OCI-LY1 (cell line): ENCODE data around the gene WIPF3.

ENCODE experiments used
- EZH2 ChIP-seq: fragments of 200-600 bp; sonication (generic), shearing (Covaris generic); IDR thresholded peaks from 2 replicates; pipeline ENCODE4 v1.8.0; 2017; ENCODE audit warnings: borderline replicate concordance, mixed run types, mild to moderate bottlenecking, antibody characterized with exemption, low read length, moderate library complexity, mixed read lengths
- TF ChIP-seq, protein P1 (sequence below): fragments of 200-600 bp; sonication (generic), shearing (Covaris generic); IDR thresholded peaks from 2 replicates; pipeline ENCODE4 v1.5.1; 2017; ENCODE audit warnings: mild to moderate bottlenecking, antibody characterized with exemption, low read length, moderate library complexity, mixed read lengths

DNA sequence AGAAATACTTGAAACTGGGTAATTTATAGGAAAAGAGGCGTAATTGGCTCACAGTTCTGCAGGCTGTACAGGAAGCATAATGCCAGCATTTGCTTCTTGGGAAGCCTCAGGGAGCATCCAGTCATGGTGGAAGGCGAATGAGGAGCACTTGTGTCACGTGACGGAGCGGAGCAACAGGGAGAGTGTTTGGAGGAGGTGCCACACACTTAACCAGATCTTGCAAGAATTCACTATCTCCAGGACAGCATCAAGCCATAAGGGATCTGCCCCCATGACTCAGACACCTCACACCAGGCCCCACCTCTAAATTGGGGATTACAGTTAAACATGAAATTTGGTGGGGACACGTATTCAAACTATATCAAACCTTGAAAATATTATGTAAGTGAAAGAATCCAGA is 89.3 kb downstream of the WIPF3 start:
- TF ChIP-seq, protein P1, sequence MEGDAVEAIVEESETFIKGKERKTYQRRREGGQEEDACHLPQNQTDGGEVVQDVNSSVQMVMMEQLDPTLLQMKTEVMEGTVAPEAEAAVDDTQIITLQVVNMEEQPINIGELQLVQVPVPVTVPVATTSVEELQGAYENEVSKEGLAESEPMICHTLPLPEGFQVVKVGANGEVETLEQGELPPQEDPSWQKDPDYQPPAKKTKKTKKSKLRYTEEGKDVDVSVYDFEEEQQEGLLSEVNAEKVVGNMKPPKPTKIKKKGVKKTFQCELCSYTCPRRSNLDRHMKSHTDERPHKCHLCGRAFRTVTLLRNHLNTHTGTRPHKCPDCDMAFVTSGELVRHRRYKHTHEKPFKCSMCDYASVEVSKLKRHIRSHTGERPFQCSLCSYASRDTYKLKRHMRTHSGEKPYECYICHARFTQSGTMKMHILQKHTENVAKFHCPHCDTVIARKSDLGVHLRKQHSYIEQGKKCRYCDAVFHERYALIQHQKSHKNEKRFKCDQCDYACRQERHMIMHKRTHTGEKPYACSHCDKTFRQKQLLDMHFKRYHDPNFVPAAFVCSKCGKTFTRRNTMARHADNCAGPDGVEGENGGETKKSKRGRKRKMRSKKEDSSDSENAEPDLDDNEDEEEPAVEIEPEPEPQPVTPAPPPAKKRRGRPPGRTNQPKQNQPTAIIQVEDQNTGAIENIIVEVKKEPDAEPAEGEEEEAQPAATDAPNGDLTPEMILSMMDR = no peak
- TF ChIP-seq EZH2 = no peak
